HepG2 (cell line): ENCODE data around the gene SND1. TPM values are rescaled to one million over a fixed set of nuclear protein-coding genes. Genes with fewer than 3 reads are reported as not detected.

ENCODE experiments used
- ATAC-seq: fragments of 200-7000 bp; cut with Tn5 transposase; 3 replicates; pipeline ENCODE4 v1.9.1; 2020; ENCODE audit warnings: mild to moderate bottlenecking, moderate library complexity
- BruUV-seq: library from RNA; stranded (reverse); fragments of 400-500 nt; replicated peaks from 2 replicates; lab custom pipeline; 2021; lab: Mats Ljungman, UMichigan
- CTCF ChIA-PET: fragments of 300-600 bp; formaldehyde crosslinking; extraction: SDS; loops from one replicate; lab custom pipeline; 2021; ENCODE audit warnings: low total read pairs, inconsistent platforms, low intra/inter-chr PET ratio; lab: Yijun Ruan, JAX
- POLR2A ChIA-PET: fragments of 350-600 bp; sonication (Branson Sonifier 250); formaldehyde crosslinking; loops from one replicate; lab custom pipeline; 2020; ENCODE audit warnings: antibody characterized with exemption, inconsistent platforms; lab: Yijun Ruan, JAX
- DNase-seq: peaks from one replicate; pipeline ENCODE4 v3.0.0-alpha.2; 2015; ENCODE audit warnings: low spot score
- FAIRE-seq: peaks from 3 replicates; lab custom pipeline; 2011; peaks lifted over from hg19 to GRCh38; lab: Jason Lieb, UNC
- H2AFZ ChIP-seq: one replicate; pipeline ENCODE4 v1.6.1; 2011; ENCODE audit warnings: low read length, inconsistent platforms
- H3K27ac ChIP-seq: fragments of 300-600 bp; 3 replicates; pipeline ENCODE4 v1.8.0; 2011; ENCODE audit warnings: mixed run types, mild to moderate bottlenecking, mixed read lengths, low read length, inconsistent platforms; ENCODE audit not compliant: insufficient read depth; ENCODE audit errors: extremely low read length
- H3K27me3 ChIP-seq, 2 experiments: fragments of 200-600 bp in 1 of 2; 2 replicates in 1 of 2; 3 replicates in 1 of 2; pipeline versions ENCODE4 v1.6.0 to v1.8.0; 2011; ENCODE audit warnings: low read length in 2 of 2, mild to moderate bottlenecking in 2 of 2, moderate library complexity in 2 of 2, inconsistent platforms in 1 of 2; ENCODE audit not compliant: insufficient read depth in 2 of 2, control insufficient read depth in 1 of 2
- H3K36me3 ChIP-seq, 2 experiments: fragments of 200-600 bp in 1 of 2; replicated peaks in 1 of 2; 2 replicates in 1 of 2; 3 replicates in 1 of 2; pipeline versions ENCODE4 v1.5.1 to v1.8.0; 2011; ENCODE audit warnings: low read length in 2 of 2, inconsistent platforms in 1 of 2; ENCODE audit not compliant: insufficient read depth in 2 of 2, control insufficient read depth in 1 of 2
- H3K4me1 ChIP-seq: 2 replicates; pipeline ENCODE4 v1.5.1; 2012; ENCODE audit warnings: low read length, inconsistent platforms; ENCODE audit not compliant: insufficient read depth
- H3K4me2 ChIP-seq: 2 replicates; pipeline ENCODE4 v1.6.0; 2011; ENCODE audit warnings: low read depth, low read length, inconsistent platforms
- H3K4me3 ChIP-seq, 3 experiments: fragments of 200-600 bp in 1 of 3; sonication (generic), shearing (Covaris generic) in 1 of 3; replicated peaks in 1 of 3; 2 replicates each; pipeline ENCODE4 v1.5.1; 2011 to 2016; ENCODE audit warnings: low read length in 3 of 3, inconsistent platforms in 2 of 3, low read depth in 2 of 3, mild to moderate bottlenecking in 2 of 3, control low read depth in 1 of 3, mixed read lengths in 1 of 3; ENCODE audit not compliant: insufficient read depth in 1 of 3
- H3K79me2 ChIP-seq: one replicate; pipeline ENCODE4 v1.6.1; 2011; ENCODE audit warnings: low read length, inconsistent platforms; ENCODE audit not compliant: insufficient read depth
- H3K9ac ChIP-seq: 2 replicates; pipeline ENCODE4 v1.6.0; 2011; ENCODE audit warnings: mild to moderate bottlenecking, low read depth, low read length, inconsistent platforms; ENCODE audit not compliant: insufficient read depth
- H3K9me3 ChIP-seq: 2 replicates; pipeline ENCODE4 v1.5.1; 2012; ENCODE audit warnings: mild to moderate bottlenecking, low read length
- H4K20me1 ChIP-seq: 2 replicates; pipeline ENCODE4 v1.6.0; 2011; ENCODE audit warnings: inconsistent platforms, mild to moderate bottlenecking, low read length, moderate library complexity; ENCODE audit not compliant: insufficient read depth
- CREB3 ChIP-seq: sonication (generic); formaldehyde crosslinking; IDR thresholded peaks from 2 replicates; pipeline ENCODE4 v1.5.0; 2020; ENCODE audit warnings: missing genetic modification reagents
- HNRNPK ChIP-seq: fragments of 200-400 bp; formaldehyde crosslinking; IDR thresholded peaks from 2 replicates; pipeline ENCODE4 v1.6.1; 2018; ENCODE audit warnings: low read length, low read depth, moderate library complexity, mild to moderate bottlenecking; ENCODE audit not compliant: poor library complexity, severe bottlenecking
- SETDB1 ChIP-seq: sonication (generic); formaldehyde crosslinking; IDR thresholded peaks from 2 replicates; pipeline ENCODE4 v1.5.1; 2020; ENCODE audit warnings: missing genetic modification reagents, mild to moderate bottlenecking, borderline replicate concordance
- ZNF205 ChIP-seq: IDR thresholded peaks from 2 replicates; pipeline ENCODE4 v1.6.1; 2018; ENCODE audit warnings: missing biosample characterization, missing genetic modification reagents
- WGBS: methylation state at CpG from one replicate; pipeline ENCODE4 v1.1.6; 2017; ENCODE audit warnings: low lambda C conversion rate; 5-methylcytosine and 5-hydroxymethylcytosine counted together
- in situ Hi-C: cut with HindIII; loops from 2 replicates; pipeline ENCODE4 v1.10.0; 2017; ENCODE audit warnings: low pct_unique_long_range_greater_than_20kb; ENCODE audit not compliant: extremely low pct_ligation_motif_present
- intact Hi-C: fragments of 100-400 bp; cut with micrococcal nuclease; formaldehyde crosslinking; loops from one replicate; pipeline ENCODE4 v1.10.0; 2022; ENCODE audit not compliant: unreplicated experiment
- polyA plus RNA-seq, 8 experiments: library from polyadenylated mRNA; depleted of rRNA in 3 of 8; stranded (reverse) in 7 of 8; unstranded in 1 of 8; fragments of >200 nt; fragmentation: Illumina TruSeq in 4 of 8; extraction: Trizol in 4 of 8; gene quantifications; 2 replicates each; pipeline versions ENCODE4 v1.2.1 to v1.2.3, GENCODE V29; 2011 to 2016; ENCODE audit warnings: low read depth in 4 of 8, missing spikeins in 1 of 8, mixed read lengths in 1 of 8; ENCODE audit not compliant: insufficient read depth in 1 of 8
- total RNA-seq, 5 experiments: library from RNA; depleted of rRNA; stranded (reverse); fragments of >200 nt; fragmentation: Illumina TruSeq; extraction: Trizol; gene quantifications; 2 replicates each; pipeline ENCODE4 v1.2.3, GENCODE V29; 2016; ENCODE audit warnings: low read depth in 1 of 5
- TF ChIP-seq, protein P1 (sequence below): sonication (generic); formaldehyde crosslinking; IDR thresholded peaks from 2 replicates; pipeline ENCODE4 v1.4.0; 2020; ENCODE audit warnings: missing genetic modification reagents

The SND1 gene
- total and polyA plus RNA-seq, 2 of the 13 experiments (the other 11 are each of a cell fraction or from before 2014, with no cell fraction given), result 110 to 182 TPM

DNA sequence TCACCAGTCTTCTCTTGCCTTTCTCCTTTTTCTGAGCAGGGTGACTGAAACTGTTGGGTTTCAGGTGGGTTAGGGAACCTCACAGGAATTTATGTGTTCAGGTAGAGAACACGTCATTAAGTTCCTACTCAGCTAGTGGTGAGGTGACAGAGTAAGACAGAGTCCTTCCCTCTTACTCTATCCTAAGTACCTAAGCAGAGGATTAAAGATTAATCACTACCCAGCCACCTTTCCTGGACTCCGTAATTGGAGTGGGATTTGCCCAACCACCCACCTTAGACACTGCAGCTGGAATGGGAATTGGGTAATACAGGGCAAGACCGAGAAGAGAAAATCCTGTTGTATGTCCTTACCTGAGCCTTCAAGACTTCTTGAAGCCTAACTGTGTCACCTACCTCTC lies 221.2 kb downstream of the SND1 start:
- POLR2A ChIA-PET, result no interaction called here
- H3K79me2 ChIP-seq, result no peaks in the 10 kb centered on the region

More for the DNA sequence above, 221.2 kb downstream of the SND1 start:
- Histone ChIP-seq H2AFZ (no peak overlapping the region), H3K4me2 (no peak overlapping the region)
- CTCF ChIA-PET, result no interaction called here
- TF ChIP-seq, protein P1, sequence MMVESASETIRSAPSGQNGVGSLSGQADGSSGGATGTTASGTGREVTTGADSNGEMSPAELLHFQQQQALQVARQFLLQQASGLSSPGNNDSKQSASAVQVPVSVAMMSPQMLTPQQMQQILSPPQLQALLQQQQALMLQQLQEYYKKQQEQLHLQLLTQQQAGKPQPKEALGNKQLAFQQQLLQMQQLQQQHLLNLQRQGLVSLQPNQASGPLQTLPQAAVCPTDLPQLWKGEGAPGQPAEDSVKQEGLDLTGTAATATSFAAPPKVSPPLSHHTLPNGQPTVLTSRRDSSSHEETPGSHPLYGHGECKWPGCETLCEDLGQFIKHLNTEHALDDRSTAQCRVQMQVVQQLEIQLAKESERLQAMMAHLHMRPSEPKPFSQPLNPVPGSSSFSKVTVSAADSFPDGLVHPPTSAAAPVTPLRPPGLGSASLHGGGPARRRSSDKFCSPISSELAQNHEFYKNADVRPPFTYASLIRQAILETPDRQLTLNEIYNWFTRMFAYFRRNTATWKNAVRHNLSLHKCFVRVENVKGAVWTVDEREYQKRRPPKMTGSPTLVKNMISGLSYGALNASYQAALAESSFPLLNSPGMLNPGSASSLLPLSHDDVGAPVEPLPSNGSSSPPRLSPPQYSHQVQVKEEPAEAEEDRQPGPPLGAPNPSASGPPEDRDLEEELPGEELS (CRISPR knock-in tag), result no peak
- TF ChIP-seq ZNF205 (CRISPR knock-in tag) (no peak), CREB3 (CRISPR knock-in tag) (no peak), SETDB1 (CRISPR knock-in tag) (no peak), HNRNPK (no peak)
- TF ChIP-seq, all 625 proteins: peak for 0
- in situ Hi-C loops (no loop called here), intact Hi-C loops (no loop called here)
- DNase-seq (no peak), ATAC-seq (peak; percentile 30; the same call in 1 of the 3 replicates), FAIRE-seq (no peak)
- Histone ChIP-seq H3K4me1 (no peaks in the 10 kb centered on the region), H4K20me1 (no peaks in the 10 kb centered on the region), H3K9ac (no peak overlapping the region), H3K36me3 (peaks cover under 1 to 19% of the 10 kb centered on the region in 2 experiments; a peak in 2 of 5 replicates), H3K9me3 (no peaks in the 10 kb centered on the region), H3K4me3 (no peak overlapping the region), H3K27ac (no peak overlapping the region), H3K27me3 (no peaks in the 10 kb centered on the region)
- 90% methylated on average over 2 of the region's 3 CpGs for WGBS
- BruUV-seq, result no TSS peak
